IMR-90 (cell line): ENCODE results near the gene ADARB2. TPM values are rescaled to one million over a fixed set of nuclear protein-coding genes. Genes with fewer than 3 reads are reported as not detected.

Source experiments
- ATAC-seq: fragments of 200-7000 bp; cut with Tn5 transposase; 2 replicates; pipeline ENCODE4 v1.9.1; 2020; ENCODE audit warnings: low read depth, mild to moderate bottlenecking, moderate library complexity
- BruUV-seq: library from RNA; stranded (reverse); fragments of 400-500 nt; replicated peaks from 2 replicates; lab custom pipeline; 2021; lab: Mats Ljungman, UMichigan
- CTCF ChIA-PET: fragments of 300-600 bp; formaldehyde crosslinking; extraction: SDS; loops from one replicate; lab custom pipeline; 2021; ENCODE audit warnings: antibody characterized with exemption; lab: Yijun Ruan, JAX
- POLR2A ChIA-PET: fragments of 300-600 bp; sonication (Branson Sonifier 250); formaldehyde crosslinking; loops from one replicate; lab custom pipeline; 2022; ENCODE audit warnings: antibody characterized with exemption; ENCODE audit not compliant: unreplicated experiment; lab: Charles Lee
- DNase-seq: peaks from one replicate; pipeline ENCODE4 v3.0.0; 2013
- H2AFZ ChIP-seq: replicated peaks from 2 replicates; pipeline ENCODE3; 2013; ENCODE audit warnings: low read length, mild to moderate bottlenecking; ENCODE audit not compliant: poor library complexity
- H2AK5ac ChIP-seq: 2 replicates; pipeline ENCODE4 v1.6.1; 2013; ENCODE audit warnings: low read depth, low read length, inconsistent platforms
- H2AK9ac ChIP-seq: replicated peaks from 2 replicates; pipeline ENCODE3; 2013; ENCODE audit warnings: mild to moderate bottlenecking, low read depth, low read length, moderate library complexity; ENCODE audit not compliant: poor library complexity
- H2BK120ac ChIP-seq: 2 replicates; pipeline ENCODE4 v1.6.1; 2013; ENCODE audit warnings: low read depth, low read length, inconsistent platforms
- H2BK15ac ChIP-seq: 3 replicates; pipeline ENCODE4 v1.6.1; 2013; ENCODE audit warnings: low read depth, low read length, inconsistent platforms
- H2BK20ac ChIP-seq: 2 replicates; pipeline ENCODE4 v1.6.1; 2013; ENCODE audit warnings: low read depth, mild to moderate bottlenecking, inconsistent platforms, low read length, moderate library complexity
- H2BK5ac ChIP-seq: 2 replicates; pipeline ENCODE4 v1.6.1; 2013; ENCODE audit warnings: mild to moderate bottlenecking, low read depth, low read length, inconsistent platforms; ENCODE audit not compliant: poor library complexity, severe bottlenecking
- H3K14ac ChIP-seq: replicated peaks from 2 replicates; pipeline ENCODE4 v1.6.1; 2013; ENCODE audit warnings: low read depth, low read length, inconsistent platforms
- H3K18ac ChIP-seq: 2 replicates; pipeline ENCODE4 v1.6.1; 2013; ENCODE audit warnings: low read depth, low read length, control low read depth
- H3K23ac ChIP-seq: 2 replicates; pipeline ENCODE4 v1.6.1; 2013; ENCODE audit warnings: low read depth, low read length, inconsistent platforms
- H3K27ac ChIP-seq: 2 replicates; pipeline ENCODE4 v1.5.1; 2013; ENCODE audit warnings: mild to moderate bottlenecking, control low read depth, low read length; ENCODE audit not compliant: insufficient read depth
- H3K27me3 ChIP-seq: 2 replicates; pipeline ENCODE4 v1.6.1; 2013; ENCODE audit warnings: low read length; ENCODE audit not compliant: control insufficient read depth, insufficient read depth
- H3K36me3 ChIP-seq: 2 replicates; pipeline ENCODE4 v1.6.1; 2013; ENCODE audit warnings: low read length, mixed read lengths; ENCODE audit not compliant: control insufficient read depth, insufficient read depth
- H3K4ac ChIP-seq: 2 replicates; pipeline ENCODE4 v1.6.1; 2013; ENCODE audit warnings: low read depth, low read length, inconsistent platforms
- H3K4me1 ChIP-seq: 2 replicates; pipeline ENCODE4 v1.6.1; 2013; ENCODE audit warnings: low read length, mixed read lengths; ENCODE audit not compliant: control insufficient read depth, insufficient read depth
- H3K4me2 ChIP-seq: 2 replicates; pipeline ENCODE4 v1.6.1; 2013; ENCODE audit warnings: low read depth, mild to moderate bottlenecking, control low read depth, low read length, moderate library complexity
- H3K4me3 ChIP-seq: 2 replicates; pipeline ENCODE4 v1.5.1; 2013; ENCODE audit warnings: low read depth, mild to moderate bottlenecking, control low read depth, low read length, moderate library complexity; ENCODE audit not compliant: insufficient read depth
- H3K56ac ChIP-seq: 2 replicates; pipeline ENCODE4 v1.6.1; 2013; ENCODE audit warnings: low read length, inconsistent platforms; ENCODE audit not compliant: insufficient read depth; ENCODE audit errors: extremely low read depth
- H3K79me1 ChIP-seq, 2 experiments: 2 replicates each; pipeline ENCODE4 v1.6.1; 2013; ENCODE audit warnings: low read length in 2 of 2, inconsistent platforms in 1 of 2, low read depth in 1 of 2
- H3K9ac ChIP-seq: 2 replicates; pipeline ENCODE4 v1.6.1; 2013; ENCODE audit warnings: low read depth, low read length, control low read depth
- H3K9me1 ChIP-seq: 2 replicates; pipeline ENCODE4 v1.6.1; 2013; ENCODE audit warnings: low read length, inconsistent platforms; ENCODE audit not compliant: insufficient read depth
- H3K9me3 ChIP-seq: 2 replicates; pipeline ENCODE4 v1.6.1; 2013; ENCODE audit warnings: low read length; ENCODE audit not compliant: control insufficient read depth, insufficient read depth
- H4K20me1 ChIP-seq: 2 replicates; pipeline ENCODE4 v1.6.1; 2013; ENCODE audit warnings: low read length, inconsistent platforms; ENCODE audit not compliant: insufficient read depth
- H4K5ac ChIP-seq: 2 replicates; pipeline ENCODE4 v1.6.1; 2013; ENCODE audit warnings: mild to moderate bottlenecking, low read depth, low read length, control low read depth
- H4K8ac ChIP-seq, 2 experiments: 2 replicates each; pipeline ENCODE4 v1.6.1; 2013; ENCODE audit warnings: low read depth in 2 of 2, low read length in 2 of 2, control low read depth in 1 of 2, inconsistent platforms in 1 of 2
- H4K91ac ChIP-seq: 2 replicates; pipeline ENCODE4 v1.6.1; 2013; ENCODE audit warnings: low read depth, low read length, inconsistent platforms; ENCODE audit not compliant: insufficient read depth
- RFX5 ChIP-seq: IDR thresholded peaks from 2 replicates; pipeline ENCODE4 v1.8.0; 2012; ENCODE audit warnings: low read depth, mild to moderate bottlenecking, low read length, moderate library complexity
- WGBS, 2 experiments: methylation state at CpG; one replicate each; pipeline versions ENCODE4 v1.1.5 to v1.1.7; 2013; ENCODE audit warnings: missing lambda C conversion rate in 2 of 2; ENCODE audit not compliant: insufficient read length in 1 of 2; ENCODE audit errors: extremely low coverage in 2 of 2; 5-methylcytosine and 5-hydroxymethylcytosine counted together
- dilution Hi-C: fragments of 300-500 bp; cut with HindIII; formaldehyde crosslinking; loops from one replicate; pipeline ENCODE4 v1.14.3; 2018; ENCODE audit warnings: low sequenced_read_pairs; ENCODE audit not compliant: unreplicated experiment
- in situ Hi-C: fragments of 300-500 bp; cut with MboI; formaldehyde crosslinking; loops from 3 replicates; pipeline ENCODE4 v1.14.3; 2019; ENCODE audit warnings: low sequenced_read_pairs, inconsistent platforms, mixed read lengths
- intact Hi-C: fragments of 100-400 bp; cut with micrococcal nuclease; formaldehyde crosslinking; loops from 2 replicates; pipeline ENCODE4 v1.10.0; 2022
- polyA plus RNA-seq, 3 experiments: library from polyadenylated mRNA; depleted of rRNA; stranded (reverse); fragments of >200 nt; gene quantifications; 2 replicates each; pipeline ENCODE4 v1.2.3, GENCODE V29; 2012; ENCODE audit warnings: low replicate concordance in 1 of 3
- total RNA-seq: library from RNA; depleted of rRNA; stranded (reverse); fragments of >200 nt; gene quantifications from 2 replicates; pipeline ENCODE4 v1.2.3, GENCODE V29; 2012
- TF ChIP-seq, protein P1 (sequence below): conservative IDR thresholded peaks from 2 replicates; pipeline ENCODE4 v1.5.1; 2012; ENCODE audit warnings: mild to moderate bottlenecking, low read depth, low read length, improper control_type of control experiment

The ADARB2 gene
- total and polyA plus RNA-seq, 2 of the 4 experiments (the other 2 are of a cell fraction) = not detected

DNA sequence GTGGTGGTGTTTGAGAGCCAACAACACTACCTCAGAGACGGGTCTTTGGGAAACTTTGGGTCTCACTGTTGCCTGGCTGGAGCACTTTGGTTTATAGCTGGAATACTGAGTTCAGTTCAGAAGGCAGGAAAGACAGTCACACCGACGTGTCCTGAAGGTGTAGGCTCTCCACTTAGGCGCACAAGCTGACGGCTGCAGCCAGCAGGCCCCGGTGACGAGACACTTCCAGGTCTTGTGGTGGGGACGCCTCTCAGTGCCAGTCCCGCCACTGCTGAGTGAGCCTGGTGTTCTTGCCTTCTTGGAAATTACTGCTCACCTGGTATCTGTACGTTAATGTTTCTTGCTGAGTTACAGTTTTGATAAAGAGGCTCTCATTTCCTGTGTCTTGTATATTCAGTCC is 607.1 kb downstream of the ADARB2 start (continued):
- TF ChIP-seq, protein P1, sequence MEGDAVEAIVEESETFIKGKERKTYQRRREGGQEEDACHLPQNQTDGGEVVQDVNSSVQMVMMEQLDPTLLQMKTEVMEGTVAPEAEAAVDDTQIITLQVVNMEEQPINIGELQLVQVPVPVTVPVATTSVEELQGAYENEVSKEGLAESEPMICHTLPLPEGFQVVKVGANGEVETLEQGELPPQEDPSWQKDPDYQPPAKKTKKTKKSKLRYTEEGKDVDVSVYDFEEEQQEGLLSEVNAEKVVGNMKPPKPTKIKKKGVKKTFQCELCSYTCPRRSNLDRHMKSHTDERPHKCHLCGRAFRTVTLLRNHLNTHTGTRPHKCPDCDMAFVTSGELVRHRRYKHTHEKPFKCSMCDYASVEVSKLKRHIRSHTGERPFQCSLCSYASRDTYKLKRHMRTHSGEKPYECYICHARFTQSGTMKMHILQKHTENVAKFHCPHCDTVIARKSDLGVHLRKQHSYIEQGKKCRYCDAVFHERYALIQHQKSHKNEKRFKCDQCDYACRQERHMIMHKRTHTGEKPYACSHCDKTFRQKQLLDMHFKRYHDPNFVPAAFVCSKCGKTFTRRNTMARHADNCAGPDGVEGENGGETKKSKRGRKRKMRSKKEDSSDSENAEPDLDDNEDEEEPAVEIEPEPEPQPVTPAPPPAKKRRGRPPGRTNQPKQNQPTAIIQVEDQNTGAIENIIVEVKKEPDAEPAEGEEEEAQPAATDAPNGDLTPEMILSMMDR = no peak

DNA sequence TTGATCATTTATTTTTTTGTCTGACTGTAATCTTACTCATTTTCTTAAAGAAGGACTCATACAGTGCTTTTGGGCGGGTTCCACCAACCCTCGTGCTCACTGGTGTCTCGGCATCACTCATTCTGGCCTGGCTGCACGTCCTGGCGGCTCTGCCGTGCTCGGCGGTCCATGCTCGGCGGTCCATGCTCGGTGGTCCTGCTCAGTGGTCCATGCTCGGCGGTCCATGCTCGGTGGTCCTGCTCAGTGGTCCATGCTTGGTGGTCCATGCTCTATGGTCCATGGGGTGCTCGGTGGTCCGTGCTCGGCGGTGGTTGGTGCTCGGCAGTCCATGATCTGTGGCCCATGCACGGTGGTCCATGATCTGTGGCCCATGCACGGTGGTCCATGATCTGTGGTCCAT is 608.7 kb downstream of the ADARB2 start:
- CTCF ChIA-PET = no interaction called here

More for the DNA sequence above, 608.7 kb downstream of the ADARB2 start:
- Histone ChIP-seq H2BK5ac (no peak overlapping the region), H2AFZ (no peak overlapping the region), H3K14ac (no peak overlapping the region), H3K18ac (no peak overlapping the region), H2BK20ac (no peak overlapping the region), H4K5ac (no peak overlapping the region), H3K56ac (no peak overlapping the region), H2BK15ac (no peak overlapping the region), H3K79me1 (peaks cover 0 to 6% of the 10 kb centered on the region in 2 experiments; a peak in 3 of 4 replicates), H3K4me2 (no peak overlapping the region), H3K27me3 (no peaks in the 10 kb centered on the region), H3K4me3 (no peak overlapping the region), H3K9ac (no peak overlapping the region), H2AK5ac (no peak overlapping the region), H3K4ac (no peak overlapping the region), H4K91ac (no peak overlapping the region), H3K27ac (no peak overlapping the region), H4K20me1 (no peaks in the 10 kb centered on the region), H3K23ac (no peak overlapping the region), H3K4me1 (no peaks in the 10 kb centered on the region), H3K9me3 (no peaks in the 10 kb centered on the region), H2BK120ac (no peak overlapping the region), H3K9me1 (peaks cover 12% of the 10 kb centered on the region; the same call in 1 of the 2 replicates), H2AK9ac (no peak overlapping the region), H3K36me3 (peaks cover 47% of the 10 kb centered on the region), H4K8ac (no peak overlapping the region)
- dilution Hi-C loops (no loop called here), in situ Hi-C loops (no loop called here), intact Hi-C loops (no loop called here)
- ATAC-seq = no peak
- no TSS peak for BruUV-seq
- DNase-seq = no peak
- 90% methylated on average over 9 of the region's 21 CpGs; no CpG with 5 or more reads in 1 of the 2 experiments for WGBS, 2 experiments
- TF ChIP-seq RFX5 = no peak
- POLR2A ChIA-PET = no interaction called here
